T-helper 1 cell treated with Interleukin-12 subunit alpha and Interleukin-12 subunit beta and Interleukin-4 antibody, amounts not matched to agents 30 μg/mL and 1 μg/mL, for 36 hours (primary cell): Measurements from ENCODE around the gene AKR1C1.
"Not testable (repeated sequence)": the region's sequence is repeated elsewhere in the genome, so short reads cannot be mapped to it uniquely, and the experiment has no call there.

ENCODE experiments used
- H3K27ac Mint-ChIP-seq: one replicate; pipeline ENCODE4 v1.8.0; 2021; ENCODE audit warnings: mild to moderate bottlenecking, mixed read lengths
- H3K27me3 Mint-ChIP-seq: one replicate; pipeline ENCODE4 v1.8.0; 2021; ENCODE audit warnings: low read depth, mixed read lengths
- H3K36me3 Mint-ChIP-seq: one replicate; pipeline ENCODE4 v1.8.0; 2021; ENCODE audit warnings: low read depth, mixed read lengths
- H3K4me1 Mint-ChIP-seq: one replicate; pipeline ENCODE4 v1.8.0; 2021; ENCODE audit warnings: low read depth, mixed read lengths
- H3K4me3 Mint-ChIP-seq: one replicate; pipeline ENCODE4 v1.8.0; 2021; ENCODE audit warnings: mild to moderate bottlenecking, moderate library complexity, mixed read lengths
- H3K9me3 Mint-ChIP-seq: one replicate; pipeline ENCODE4 v1.8.0; 2021; ENCODE audit warnings: mixed read lengths

AKR1C1 gene

GRCh38 chr10:5014200-5014910, 51.1 kb downstream of the AKR1C1 start:
- H3K9me3 Mint-ChIP-seq, H3K36me3 Mint-ChIP-seq, H3K4me3 Mint-ChIP-seq, H3K4me1 Mint-ChIP-seq, H3K27ac Mint-ChIP-seq: not testable (repeated sequence)
- peaks cover 10% of the 10 kb centered on the region for H3K27me3 Mint-ChIP-seq

- no peaks in the 10 kb centered on the region for H3K4me1 Mint-ChIP-seq
- H3K36me3 Mint-ChIP-seq = no peaks in the 10 kb centered on the region
- peaks cover 10% of the 10 kb centered on the region for H3K27me3 Mint-ChIP-seq
- no peaks in the 10 kb centered on the region for H3K9me3 Mint-ChIP-seq
- H3K4me3 Mint-ChIP-seq = no peak overlapping the region
- no peak overlapping the region for H3K27ac Mint-ChIP-seq
Observed at GRCh38 chr10:5014936-5015335, 51.7 kb downstream of the AKR1C1 start.

- Mint-ChIP-seq H3K27me3 (peaks cover 3% of the 10 kb centered on the region), H3K4me3 (no peak overlapping the region), H3K9me3 (no peaks in the 10 kb centered on the region), H3K27ac (no peak overlapping the region), H3K4me1 (no peaks in the 10 kb centered on the region), H3K36me3 (no peaks in the 10 kb centered on the region)
Observed at GRCh38 chr10:5018134-5018533, 54.9 kb downstream of the AKR1C1 start.

GRCh38 chr10:5018671-5019277, 55.6 kb downstream of the AKR1C1 start:
- not testable (repeated sequence) for H3K27ac Mint-ChIP-seq, H3K4me3 Mint-ChIP-seq, H3K27me3 Mint-ChIP-seq, H3K9me3 Mint-ChIP-seq, H3K4me1 Mint-ChIP-seq, H3K36me3 Mint-ChIP-seq

- H3K9me3 Mint-ChIP-seq, H3K4me1 Mint-ChIP-seq, H3K36me3 Mint-ChIP-seq, H3K4me3 Mint-ChIP-seq, H3K27ac Mint-ChIP-seq, H3K27me3 Mint-ChIP-seq: not testable (repeated sequence)
Observed at GRCh38 chr10:5019770-5020612, 56.8 kb downstream of the AKR1C1 start.

GRCh38 chr10:5021624-5022290, 58.5 kb downstream of the AKR1C1 start:
- H3K27me3 Mint-ChIP-seq, H3K4me1 Mint-ChIP-seq, H3K36me3 Mint-ChIP-seq, H3K9me3 Mint-ChIP-seq, H3K27ac Mint-ChIP-seq, H3K4me3 Mint-ChIP-seq: not testable (repeated sequence)

GRCh38 chr10:5023177-5023805, 60.1 kb downstream of the AKR1C1 start:
- no peaks in the 10 kb centered on the region for H3K4me1 Mint-ChIP-seq
- H3K27ac Mint-ChIP-seq = no peak overlapping the region
- H3K9me3 Mint-ChIP-seq = no peaks in the 10 kb centered on the region
- H3K4me3 Mint-ChIP-seq = no peak overlapping the region
- H3K27me3 Mint-ChIP-seq = no peaks in the 10 kb centered on the region
- no peaks in the 10 kb centered on the region for H3K36me3 Mint-ChIP-seq

- not testable (repeated sequence) for H3K36me3 Mint-ChIP-seq, H3K27ac Mint-ChIP-seq, H3K9me3 Mint-ChIP-seq
Observed at GRCh38 chr10:5025461-5025881, 62.3 kb downstream of the AKR1C1 start.

GRCh38 chr10:5030989-5031388, 67.8 kb downstream of the AKR1C1 start:
- no peak overlapping the region for H3K27ac Mint-ChIP-seq
- peaks cover 1% of the 10 kb centered on the region for H3K36me3 Mint-ChIP-seq
- peaks cover 33% of the 10 kb centered on the region for H3K9me3 Mint-ChIP-seq
- no peaks in the 10 kb centered on the region for H3K4me1 Mint-ChIP-seq
- no peak overlapping the region for H3K4me3 Mint-ChIP-seq
- no peaks in the 10 kb centered on the region for H3K27me3 Mint-ChIP-seq

More at GRCh38 chr10:5025461-5025881, 62.3 kb downstream of the AKR1C1 start:
- H3K27me3 Mint-ChIP-seq, H3K4me1 Mint-ChIP-seq, H3K4me3 Mint-ChIP-seq: not testable (repeated sequence)

GRCh38 chr10:5031588-5031987, 68.4 kb downstream of the AKR1C1 start:
- not testable (repeated sequence) for H3K4me3 Mint-ChIP-seq, H3K27me3 Mint-ChIP-seq, H3K36me3 Mint-ChIP-seq, H3K27ac Mint-ChIP-seq, H3K4me1 Mint-ChIP-seq
- H3K9me3 Mint-ChIP-seq = peaks cover 33% of the 10 kb centered on the region

GRCh38 chr10:5032444-5032843, 69.2 kb downstream of the AKR1C1 start:
- H3K36me3 Mint-ChIP-seq, H3K4me3 Mint-ChIP-seq, H3K27me3 Mint-ChIP-seq, H3K27ac Mint-ChIP-seq, H3K4me1 Mint-ChIP-seq: not testable (repeated sequence)
- H3K9me3 Mint-ChIP-seq = peaks cover 33% of the 10 kb centered on the region
